ENCODE results near the gene GAS2L2.

Gene GAS2L2

GRCh38 chr17:35740997-35741931, 11.8 kb downstream of the GAS2L2 start:
- H3K27me3 ChIP-seq (ENCODE audit: control insufficient read depth, insufficient read depth, low read length): peaks cover 34% of the 10 kb centered on the region
- no peak overlapping the region for H3K9ac ChIP-seq (ENCODE audit: low read length)
- no peaks in the 10 kb centered on the region for H3K36me3 ChIP-seq (ENCODE audit: control insufficient read depth, insufficient read depth, low read length)
- no peak overlapping the region for H3K27ac ChIP-seq (ENCODE audit: low read depth, low read length)
- no peak overlapping the region for H3K4me3 ChIP-seq (ENCODE audit: low read length)
- no peaks in the 10 kb centered on the region for H3K4me1 ChIP-seq (ENCODE audit: control insufficient read depth, insufficient read depth, low read length)

GRCh38 chr17:35740216-35740615, 12.8 kb downstream of the GAS2L2 start:
- Histone ChIP-seq H3K4me1 (ENCODE audit: control insufficient read depth, insufficient read depth, low read length) (no peaks in the 10 kb centered on the region), H3K9ac (ENCODE audit: low read length) (no peak overlapping the region), H3K27me3 (ENCODE audit: control insufficient read depth, insufficient read depth, low read length) (peaks cover 34% of the 10 kb centered on the region), H3K36me3 (ENCODE audit: control insufficient read depth, insufficient read depth, low read length) (no peaks in the 10 kb centered on the region), H3K27ac (ENCODE audit: low read depth, low read length) (no peak overlapping the region), H3K4me3 (ENCODE audit: low read length) (no peak overlapping the region)

DNA sequence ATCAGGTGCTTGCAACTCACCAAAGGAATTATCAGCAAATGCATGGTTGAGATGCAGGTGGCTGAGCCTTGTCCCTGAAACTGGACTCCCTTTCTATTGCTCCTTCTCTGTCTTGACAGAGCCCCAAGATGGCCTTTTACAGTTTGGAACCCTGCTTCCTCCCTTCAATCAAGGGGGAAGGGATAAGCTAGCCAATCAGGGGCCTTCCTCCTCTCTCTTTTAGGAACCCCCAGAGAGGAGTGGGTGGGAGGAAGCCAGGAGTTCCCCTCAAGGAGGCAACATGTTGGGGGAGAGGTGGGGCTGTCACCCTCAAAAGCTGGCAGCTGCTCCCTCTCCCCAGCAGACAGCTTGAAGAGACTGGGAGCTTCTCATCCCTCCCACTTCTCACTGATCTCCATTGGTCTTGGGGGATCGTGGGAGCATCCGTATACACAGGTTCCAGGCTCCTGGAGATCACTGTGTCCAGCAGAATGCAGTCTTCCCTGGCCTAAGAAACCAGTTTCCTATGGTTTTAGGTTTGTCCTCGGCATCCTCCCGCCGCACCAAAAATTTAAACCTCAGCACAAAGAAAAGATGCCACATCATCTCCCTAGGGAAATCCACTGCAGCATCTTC, 14.4 kb downstream of the GAS2L2 start:
- H3K4me1 ChIP-seq (ENCODE audit: control insufficient read depth, insufficient read depth, low read length): no peaks in the 10 kb centered on the region
- H3K9ac ChIP-seq (ENCODE audit: low read length): no peak overlapping the region
- H3K36me3 ChIP-seq (ENCODE audit: control insufficient read depth, insufficient read depth, low read length): no peaks in the 10 kb centered on the region
- H3K27me3 ChIP-seq (ENCODE audit: control insufficient read depth, insufficient read depth, low read length): peaks cover 24% of the 10 kb centered on the region
- no peak overlapping the region for H3K27ac ChIP-seq (ENCODE audit: low read depth, low read length)
- no peak overlapping the region for H3K4me3 ChIP-seq (ENCODE audit: low read length)

DNA sequence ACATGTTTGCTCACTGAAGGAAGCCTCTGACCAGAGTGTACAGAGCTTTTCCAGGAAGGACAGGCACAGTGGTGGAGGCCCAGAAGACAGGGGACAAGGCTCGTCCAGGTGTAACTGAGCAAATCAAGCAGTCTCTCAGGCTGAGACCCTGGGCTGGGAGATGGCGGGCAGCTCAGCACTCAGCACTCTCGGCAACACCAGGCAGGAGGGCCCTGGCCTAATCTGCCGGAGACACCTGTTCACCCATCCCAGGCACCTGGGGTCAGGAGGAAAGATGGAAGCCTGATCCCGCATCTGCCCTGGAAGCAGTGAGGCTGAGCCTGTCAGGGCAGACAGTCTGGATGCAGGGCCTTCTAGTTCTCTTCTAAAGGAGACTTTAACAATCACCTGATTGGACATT, 16.8 kb downstream of the GAS2L2 start:
- no peak overlapping the region for H3K27ac ChIP-seq (ENCODE audit: low read depth, low read length)
- H3K36me3 ChIP-seq (ENCODE audit: control insufficient read depth, insufficient read depth, low read length): no peaks in the 10 kb centered on the region
- H3K4me3 ChIP-seq (ENCODE audit: low read length): no peak overlapping the region
- peaks cover 1% of the 10 kb centered on the region for H3K4me1 ChIP-seq (ENCODE audit: control insufficient read depth, insufficient read depth, low read length)
- peaks cover 11% of the 10 kb centered on the region for H3K27me3 ChIP-seq (ENCODE audit: control insufficient read depth, insufficient read depth, low read length)
- no peak overlapping the region for H3K9ac ChIP-seq (ENCODE audit: low read length)

DNA sequence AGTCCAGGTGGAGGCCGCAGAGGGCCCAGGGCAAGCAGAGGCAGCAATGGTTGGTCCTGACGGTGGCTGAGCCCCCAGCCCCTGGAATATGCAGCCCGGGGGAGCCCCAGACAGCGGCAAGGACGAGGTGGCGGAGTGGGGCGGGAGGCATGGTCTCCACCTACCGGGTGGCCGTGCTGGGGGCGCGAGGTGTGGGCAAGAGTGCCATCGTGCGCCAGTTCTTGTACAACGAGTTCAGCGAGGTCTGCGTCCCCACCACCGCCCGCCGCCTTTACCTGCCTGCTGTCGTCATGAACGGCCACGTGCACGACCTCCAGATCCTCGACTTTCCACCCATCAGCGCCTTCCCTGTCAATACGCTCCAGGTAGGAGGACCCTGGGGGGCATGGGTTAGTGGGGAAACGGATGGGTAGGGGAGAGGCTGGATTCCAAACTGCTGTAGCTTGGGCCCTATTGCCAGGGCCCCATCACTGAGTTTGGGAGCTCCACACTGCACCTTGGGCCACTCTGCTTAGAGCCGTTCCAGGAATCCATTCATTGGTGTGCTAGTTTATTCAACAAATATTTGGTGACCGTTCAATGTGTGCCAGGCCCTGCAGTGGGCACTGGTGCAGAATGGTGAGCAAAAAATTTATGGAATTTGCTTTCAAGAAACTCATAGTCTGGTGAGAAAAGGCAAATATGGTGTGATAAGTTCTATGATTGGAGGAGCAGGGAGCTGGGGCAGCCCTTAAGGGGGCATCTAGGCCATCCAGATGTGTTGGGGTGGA, 17.8 kb downstream of the GAS2L2 start:
- H3K27ac ChIP-seq (ENCODE audit: low read depth, low read length): no peak overlapping the region
- no peak overlapping the region for H3K4me3 ChIP-seq (ENCODE audit: low read length)
- H3K36me3 ChIP-seq (ENCODE audit: control insufficient read depth, insufficient read depth, low read length): no peaks in the 10 kb centered on the region
- H3K27me3 ChIP-seq (ENCODE audit: control insufficient read depth, insufficient read depth, low read length): peaks cover 2% of the 10 kb centered on the region
- no peak overlapping the region for H3K9ac ChIP-seq (ENCODE audit: low read length)
- peaks cover 9% of the 10 kb centered on the region for H3K4me1 ChIP-seq (ENCODE audit: control insufficient read depth, insufficient read depth, low read length)

- Histone ChIP-seq H3K27ac (ENCODE audit: low read depth, low read length) (no peak overlapping the region), H3K36me3 (ENCODE audit: control insufficient read depth, insufficient read depth, low read length) (no peaks in the 10 kb centered on the region), H3K4me1 (ENCODE audit: control insufficient read depth, insufficient read depth, low read length) (peaks cover 9% of the 10 kb centered on the region), H3K4me3 (ENCODE audit: low read length) (no peak overlapping the region), H3K9ac (ENCODE audit: low read length) (no peak overlapping the region), H3K27me3 (ENCODE audit: control insufficient read depth, insufficient read depth, low read length) (no peaks in the 10 kb centered on the region)
Observed at GRCh38 chr17:35734396-35734795, 18.6 kb downstream of the GAS2L2 start.

DNA sequence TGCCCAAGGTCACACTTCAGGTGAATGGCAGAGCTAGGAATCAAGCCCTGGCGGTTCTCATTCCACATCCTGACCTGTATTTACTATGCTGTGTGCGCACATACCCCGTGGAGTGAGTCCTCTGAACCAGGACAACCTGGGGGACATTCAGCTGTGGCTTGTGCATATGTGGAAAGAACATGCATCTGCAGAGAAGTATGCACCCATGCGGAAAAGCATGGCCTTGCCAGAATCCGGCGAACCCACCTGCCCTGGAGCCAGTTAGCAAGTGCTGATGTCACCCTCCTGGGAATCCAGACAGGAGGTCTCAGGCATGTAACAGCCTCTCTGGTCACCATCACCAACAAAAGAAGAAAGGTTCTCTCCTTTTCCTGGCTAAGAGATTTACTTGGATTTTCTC, 19.7 kb downstream of the GAS2L2 start:
- H3K27ac ChIP-seq (ENCODE audit: low read depth, low read length): no peak overlapping the region
- H3K4me1 ChIP-seq (ENCODE audit: control insufficient read depth, insufficient read depth, low read length): peaks cover 9% of the 10 kb centered on the region
- no peaks in the 10 kb centered on the region for H3K27me3 ChIP-seq (ENCODE audit: control insufficient read depth, insufficient read depth, low read length)
- H3K36me3 ChIP-seq (ENCODE audit: control insufficient read depth, insufficient read depth, low read length): no peaks in the 10 kb centered on the region
- no peak overlapping the region for H3K4me3 ChIP-seq (ENCODE audit: low read length)
- no peak overlapping the region for H3K9ac ChIP-seq (ENCODE audit: low read length)

DNA sequence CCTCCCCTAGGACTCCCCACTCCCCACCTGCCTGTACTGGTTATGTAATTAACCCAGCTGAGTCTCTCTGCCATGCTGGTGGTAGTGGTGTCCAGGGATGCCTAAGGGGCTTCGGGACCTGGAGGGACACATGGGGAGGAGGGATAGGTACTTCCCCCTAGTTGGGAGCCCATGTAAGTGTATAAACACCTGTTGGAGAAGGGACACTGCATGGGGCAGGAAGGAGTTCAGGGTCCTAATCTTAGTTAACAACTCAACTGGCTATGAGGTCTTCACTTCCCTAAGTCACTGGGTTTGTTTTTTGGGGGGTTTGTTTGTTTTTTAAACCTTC, 20.3 kb downstream of the GAS2L2 start:
- Histone ChIP-seq H3K9ac (ENCODE audit: low read length) (no peak overlapping the region), H3K4me1 (ENCODE audit: control insufficient read depth, insufficient read depth, low read length) (peaks cover 9% of the 10 kb centered on the region), H3K27ac (ENCODE audit: low read depth, low read length) (no peak overlapping the region), H3K27me3 (ENCODE audit: control insufficient read depth, insufficient read depth, low read length) (no peaks in the 10 kb centered on the region), H3K36me3 (ENCODE audit: control insufficient read depth, insufficient read depth, low read length) (no peaks in the 10 kb centered on the region), H3K4me3 (ENCODE audit: low read length) (no peak overlapping the region)

DNA sequence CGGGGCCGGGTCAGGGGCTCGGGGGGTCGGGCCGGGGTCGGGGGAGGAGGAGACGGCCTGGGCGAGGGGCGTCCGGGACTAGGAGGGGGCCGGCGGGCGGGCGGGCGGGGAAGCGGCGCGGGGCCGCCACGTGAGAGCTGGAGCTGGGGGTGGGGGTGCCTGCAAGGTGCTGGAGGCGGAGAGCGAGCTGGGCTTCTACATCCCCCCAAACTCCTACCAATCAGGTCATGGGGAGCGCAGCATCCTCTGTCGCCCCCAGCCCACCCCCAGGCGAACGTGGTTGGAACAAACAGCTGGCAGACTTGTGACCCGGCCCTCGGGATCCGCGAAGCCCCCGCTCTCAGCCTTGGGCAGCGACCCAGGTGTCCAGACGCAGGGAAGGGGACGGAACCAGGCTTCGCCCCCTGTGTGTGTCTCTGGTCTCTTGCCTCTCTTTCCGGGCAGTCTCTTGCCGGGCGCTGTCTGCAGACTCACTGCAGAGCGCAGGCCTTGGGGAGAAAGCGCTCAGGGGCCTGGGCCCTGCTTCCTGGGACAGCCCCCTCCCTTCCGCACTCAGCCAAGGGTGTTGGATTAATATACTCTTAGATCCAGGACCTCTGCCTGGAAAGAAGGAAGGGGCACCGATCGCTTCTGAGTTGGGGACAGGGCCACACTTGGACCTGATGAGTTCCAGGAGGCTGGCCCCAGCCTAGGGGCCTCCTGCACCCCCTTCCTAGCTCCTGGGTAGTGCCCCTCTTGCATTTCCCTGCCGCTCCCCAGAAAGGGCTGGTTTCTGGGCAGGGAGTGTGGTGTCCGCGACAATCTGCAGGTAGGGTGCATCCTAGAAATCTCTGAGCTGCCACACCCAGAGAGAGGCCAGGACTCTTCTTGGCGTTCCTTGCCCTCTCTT, 20.9 kb downstream of the GAS2L2 start:
- H3K9ac ChIP-seq (ENCODE audit: low read length): no peak overlapping the region

DNA sequence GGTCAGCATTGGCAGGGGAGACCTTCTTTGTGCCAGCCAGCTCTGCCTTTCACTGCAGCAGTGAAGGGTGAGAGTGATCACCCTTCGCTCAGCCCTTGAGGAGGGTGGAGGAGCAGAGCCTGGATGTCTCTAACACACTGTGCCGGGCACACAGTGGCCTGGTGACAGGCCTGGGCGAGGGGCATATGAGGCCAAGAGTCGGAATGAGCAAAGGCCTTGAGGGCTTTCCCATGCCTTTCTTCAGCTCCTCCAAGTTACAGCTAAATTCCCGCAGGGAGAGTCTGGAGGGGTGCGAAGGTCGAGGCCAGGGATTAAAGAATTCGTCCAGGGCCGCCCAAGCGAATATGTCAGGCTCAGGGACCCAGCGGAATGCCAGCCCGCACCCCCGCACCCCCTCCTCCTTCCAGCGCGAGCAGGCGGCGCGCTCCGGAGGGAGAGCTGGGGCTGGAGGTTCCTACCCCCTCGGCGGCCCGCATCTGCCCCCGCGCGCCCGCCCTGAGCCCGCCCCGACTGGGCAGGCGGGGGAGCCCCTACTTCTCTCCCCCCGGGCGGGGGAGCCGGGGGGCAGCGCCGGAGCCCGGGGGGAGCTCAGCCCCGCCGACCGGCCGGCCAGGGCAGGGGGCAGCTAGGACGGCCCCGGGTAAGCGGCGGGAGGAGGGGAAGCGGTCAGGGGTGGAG, 21.7 kb downstream of the GAS2L2 start, which contains the start of gene RASL10B:
Gene RASL10B, plus strand, starts transcription at position 401 of the 678 bp plus-strand sequence. CDS start 3,546 bp downstream, outside the sequence.
- H3K27me3 ChIP-seq (ENCODE audit: control insufficient read depth, insufficient read depth, low read length): no peaks in the 10 kb centered on the region
- no peaks in the 10 kb centered on the region for H3K36me3 ChIP-seq (ENCODE audit: control insufficient read depth, insufficient read depth, low read length)
- H3K4me3 ChIP-seq (ENCODE audit: low read length): peak within 1 kb of the TSS; percentile 60
- H3K9ac ChIP-seq (ENCODE audit: low read length): no peak within 1 kb of the TSS
- H3K27ac ChIP-seq (ENCODE audit: low read depth, low read length): no peak within 1 kb of the TSS
- peaks cover 9% of the 10 kb centered on the region for H3K4me1 ChIP-seq (ENCODE audit: control insufficient read depth, insufficient read depth, low read length)

More for the DNA sequence above, 20.9 kb downstream of the GAS2L2 start:
- Histone ChIP-seq H3K27me3 (ENCODE audit: control insufficient read depth, insufficient read depth, low read length) (no peaks in the 10 kb centered on the region), H3K36me3 (ENCODE audit: control insufficient read depth, insufficient read depth, low read length) (no peaks in the 10 kb centered on the region), H3K27ac (ENCODE audit: low read depth, low read length) (no peak overlapping the region), H3K4me1 (ENCODE audit: control insufficient read depth, insufficient read depth, low read length) (peaks cover 9% of the 10 kb centered on the region), H3K4me3 (ENCODE audit: low read length) (peak overlapping the region; percentile 53)

- Histone ChIP-seq H3K27me3 (ENCODE audit: control insufficient read depth, insufficient read depth, low read length) (no peaks in the 10 kb centered on the region), H3K36me3 (ENCODE audit: control insufficient read depth, insufficient read depth, low read length) (peaks cover 5% of the 10 kb centered on the region), H3K4me1 (ENCODE audit: control insufficient read depth, insufficient read depth, low read length) (peaks cover 9% of the 10 kb centered on the region), H3K4me3 (ENCODE audit: low read length) (no peak overlapping the region), H3K27ac (ENCODE audit: low read depth, low read length) (no peak overlapping the region), H3K9ac (ENCODE audit: low read length) (no peak overlapping the region)
Observed at GRCh38 chr17:35730400-35731005, 22.5 kb downstream of the GAS2L2 start.

Measured in rectal smooth muscle tissue (tissue), 1 donor.